Measurements from ENCODE around the gene PAPOLG. TPM values are rescaled to one million over a fixed set of nuclear protein-coding genes. Genes with fewer than 3 reads are reported as not detected.

PAPOLG gene
- total and polyA plus RNA-seq, 2 of the 13 experiments (the other 11 are each of a cell fraction or from before 2014, with no cell fraction given): 10.1 to 10.4 TPM

DNA sequence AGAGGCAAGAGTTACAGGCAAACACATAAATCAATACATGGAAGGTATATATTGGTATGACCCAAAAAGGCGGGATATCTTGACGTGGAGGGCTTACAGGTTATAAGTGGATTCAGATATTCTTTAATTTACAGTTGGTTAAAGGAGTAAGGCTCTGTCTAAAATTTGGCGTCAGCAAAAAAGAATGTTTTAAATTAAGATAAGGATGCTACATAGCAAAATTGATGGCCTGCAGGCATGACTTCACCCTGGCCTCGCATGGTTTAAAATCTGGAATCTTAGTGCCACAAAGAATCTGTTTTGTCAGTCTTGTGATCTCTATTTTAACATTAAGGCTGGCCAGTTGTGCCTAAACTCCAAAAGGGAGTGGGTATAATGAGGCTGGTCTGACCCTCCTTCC, 66.9 kb downstream of the PAPOLG start:
- no peak overlapping the region for H2AFZ ChIP-seq (ENCODE audit: low read length)
- no peak for ATAC-seq
- TF ChIP-seq MAFF (IDR thresholded peaks at IDR 0.05; ENCODE audit: low read depth, low read length): peak; percentile 65
- TF ChIP-seq ZBTB21 (CRISPR knock-in tag; IDR thresholded peaks at IDR 0.05): no peak
- no peak for TF ChIP-seq ZMYM2 (CRISPR knock-in tag; IDR thresholded peaks at IDR 0.05)
- TF ChIP-seq MAFK (conservative IDR thresholded peaks at IDR 0.05 in 1 of 2, IDR thresholded peaks at IDR 0.05 in 1 of 2; ENCODE audit: low read length in 2 of 2): peak; percentile 26 to 71; a peak in 3 of 4 replicates
- in situ Hi-C loops (cut with HindIII; ENCODE audit: extremely low pct_ligation_motif_present, low pct_unique_long_range_greater_than_20kb) (no loop called here), intact Hi-C loops (cut with micrococcal nuclease; ENCODE audit: unreplicated experiment) (no loop called here)
- WGBS (ENCODE audit: low lambda C conversion rate): 40% methylated on average over 4 of the region's 4 CpGs
- no peaks in the 10 kb centered on the region for H3K36me3 ChIP-seq (replicated peaks in 1 of 2; ENCODE audit: control insufficient read depth in 1 of 2, insufficient read depth in 2 of 2, low read length in 2 of 2)
- no peaks in the 10 kb centered on the region for H3K9me3 ChIP-seq (ENCODE audit: low read length)
- no TSS peak for BruUV-seq (replicated peaks)
- peaks cover 3% of the 10 kb centered on the region; the same call in 1 of the 2 replicates for H3K4me1 ChIP-seq (ENCODE audit: insufficient read depth, low read length)
- CTCF ChIA-PET (ENCODE audit: low intra/inter-chr PET ratio, low total read pairs): no interaction called here
- no peaks in the 10 kb centered on the region for H3K79me2 ChIP-seq (ENCODE audit: insufficient read depth, low read length)
- H3K4me3 ChIP-seq (replicated peaks in 1 of 3; ENCODE audit: insufficient read depth in 1 of 3, low read depth in 2 of 3, low read length in 3 of 3): no peak overlapping the region
- POLR2A ChIA-PET: no interaction called here
- no peaks in the 10 kb centered on the region for H4K20me1 ChIP-seq (ENCODE audit: insufficient read depth, low read length)
- H3K27ac ChIP-seq (ENCODE audit: extremely low read length, insufficient read depth, low read length): no peak overlapping the region
- no peak overlapping the region for H3K9ac ChIP-seq (ENCODE audit: insufficient read depth, low read depth, low read length)
- no peak overlapping the region for H3K4me2 ChIP-seq (ENCODE audit: low read depth, low read length)
- FAIRE-seq: no peak
- DNase-seq (ENCODE audit: low spot score): no peak
- H3K27me3 ChIP-seq (ENCODE audit: control insufficient read depth in 1 of 2, insufficient read depth in 2 of 2, low read length in 2 of 2): peaks cover 0 to 21% of the 10 kb centered on the region in 2 experiments; a peak in 3 of 5 replicates

DNA sequence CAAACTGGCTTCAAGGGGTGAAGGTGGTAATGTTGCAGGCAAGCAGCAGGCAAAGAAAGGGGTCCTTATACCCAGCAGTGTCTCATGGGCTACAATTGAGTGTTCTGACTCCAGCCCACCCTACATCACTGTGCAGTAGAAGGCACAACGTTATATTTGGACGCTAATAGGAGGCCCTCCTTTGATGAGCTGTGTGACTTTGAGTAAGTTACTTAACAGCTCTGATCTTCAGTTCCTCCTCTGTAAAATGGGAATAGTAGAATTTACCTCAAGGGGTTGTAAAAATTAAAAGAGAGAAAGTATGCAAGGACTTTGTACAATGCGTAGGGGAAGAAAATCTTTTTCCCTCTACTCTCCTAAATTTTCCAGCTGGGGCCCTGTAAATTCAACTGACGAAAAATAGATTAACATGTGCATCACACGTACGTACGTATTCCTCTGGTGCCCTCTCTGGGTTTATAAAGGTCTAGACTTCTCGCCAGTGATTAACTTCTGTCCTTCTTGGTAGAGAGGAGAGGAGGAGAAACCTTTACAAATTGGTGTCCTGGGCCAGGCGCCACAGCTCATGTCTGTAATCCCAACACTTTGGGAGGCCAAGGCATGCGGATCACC, 67.7 kb downstream of the PAPOLG start:
- Histone ChIP-seq H4K20me1 (ENCODE audit: insufficient read depth, low read length) (no peaks in the 10 kb centered on the region), H3K4me2 (ENCODE audit: low read depth, low read length) (no peak overlapping the region), H3K4me3 (replicated peaks in 1 of 3; ENCODE audit: insufficient read depth in 1 of 3, low read depth in 2 of 3, low read length in 3 of 3) (no peak overlapping the region), H2AFZ (ENCODE audit: low read length) (no peak overlapping the region), H3K36me3 (replicated peaks in 1 of 2; ENCODE audit: control insufficient read depth in 1 of 2, insufficient read depth in 2 of 2, low read length in 2 of 2) (no peaks in the 10 kb centered on the region), H3K27me3 (ENCODE audit: control insufficient read depth in 1 of 2, insufficient read depth in 2 of 2, low read length in 2 of 2) (peaks cover 0 to 21% of the 10 kb centered on the region in 2 experiments; a peak in 3 of 5 replicates), H3K9ac (ENCODE audit: insufficient read depth, low read depth, low read length) (no peak overlapping the region), H3K9me3 (ENCODE audit: low read length) (no peaks in the 10 kb centered on the region), H3K27ac (ENCODE audit: extremely low read length, insufficient read depth, low read length) (no peak overlapping the region), H3K4me1 (ENCODE audit: insufficient read depth, low read length) (no peaks in the 10 kb centered on the region), H3K79me2 (ENCODE audit: insufficient read depth, low read length) (no peaks in the 10 kb centered on the region)
- DNase-seq (ENCODE audit: low spot score) (no peak), FAIRE-seq (no peak), ATAC-seq (no peak)
- WGBS (ENCODE audit: low lambda C conversion rate): 47% methylated on average over 10 of the region's 10 CpGs
- ChIA-PET CTCF (ENCODE audit: low intra/inter-chr PET ratio, low total read pairs) (no interaction called here), POLR2A (no interaction called here)
- in situ Hi-C loops (cut with HindIII; ENCODE audit: extremely low pct_ligation_motif_present, low pct_unique_long_range_greater_than_20kb) (no loop called here), intact Hi-C loops (cut with micrococcal nuclease; ENCODE audit: unreplicated experiment) (no loop called here)
- BruUV-seq (replicated peaks): no TSS peak
- TF ChIP-seq ZBTB42 (CRISPR knock-in tag; IDR thresholded peaks at IDR 0.05) (no peak), ZNF335 (CRISPR knock-in tag; IDR thresholded peaks at IDR 0.05) (no peak), CCDC6 (CRISPR knock-in tag; IDR thresholded peaks at IDR 0.05) (no peak), NR2C2 (CRISPR knock-in tag; IDR thresholded peaks at IDR 0.05; ENCODE audit: borderline replicate concordance) (no peak)
- TF ChIP-seq, protein P1, sequence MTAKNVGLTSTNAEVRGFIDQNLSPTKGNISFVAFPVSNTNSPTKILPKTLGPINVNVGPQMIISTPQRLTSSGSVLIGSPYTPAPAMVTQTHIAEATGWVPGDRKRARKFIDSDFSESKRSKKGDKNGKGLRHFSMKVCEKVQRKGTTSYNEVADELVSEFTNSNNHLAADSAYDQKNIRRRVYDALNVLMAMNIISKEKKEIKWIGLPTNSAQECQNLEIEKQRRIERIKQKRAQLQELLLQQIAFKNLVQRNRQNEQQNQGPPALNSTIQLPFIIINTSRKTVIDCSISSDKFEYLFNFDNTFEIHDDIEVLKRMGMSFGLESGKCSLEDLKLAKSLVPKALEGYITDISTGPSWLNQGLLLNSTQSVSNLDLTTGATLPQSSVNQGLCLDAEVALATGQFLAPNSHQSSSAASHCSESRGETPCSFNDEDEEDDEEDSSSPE (CRISPR knock-in tag; IDR thresholded peaks at IDR 0.05): no peak
- TF ChIP-seq, protein P2, sequence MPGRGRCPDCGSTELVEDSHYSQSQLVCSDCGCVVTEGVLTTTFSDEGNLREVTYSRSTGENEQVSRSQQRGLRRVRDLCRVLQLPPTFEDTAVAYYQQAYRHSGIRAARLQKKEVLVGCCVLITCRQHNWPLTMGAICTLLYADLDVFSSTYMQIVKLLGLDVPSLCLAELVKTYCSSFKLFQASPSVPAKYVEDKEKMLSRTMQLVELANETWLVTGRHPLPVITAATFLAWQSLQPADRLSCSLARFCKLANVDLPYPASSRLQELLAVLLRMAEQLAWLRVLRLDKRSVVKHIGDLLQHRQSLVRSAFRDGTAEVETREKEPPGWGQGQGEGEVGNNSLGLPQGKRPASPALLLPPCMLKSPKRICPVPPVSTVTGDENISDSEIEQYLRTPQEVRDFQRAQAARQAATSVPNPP (CRISPR knock-in tag; IDR thresholded peaks at IDR 0.05): no peak
- TF ChIP-seq, protein P3, sequence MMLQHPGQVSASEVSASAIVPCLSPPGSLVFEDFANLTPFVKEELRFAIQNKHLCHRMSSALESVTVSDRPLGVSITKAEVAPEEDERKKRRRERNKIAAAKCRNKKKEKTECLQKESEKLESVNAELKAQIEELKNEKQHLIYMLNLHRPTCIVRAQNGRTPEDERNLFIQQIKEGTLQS (CRISPR knock-in tag; IDR thresholded peaks at IDR 0.05): no peak

All from HepG2 (cell line).